GM19023 (cell line): ENCODE measurements around the gene RAPGEF1.

Experiments used
- ATAC-seq: cut with Tn5 transposase; IDR thresholded peaks from one replicate; pipeline ENCODE4 v1.9.1; 2021; ENCODE audit warnings: mild to moderate bottlenecking, moderate library complexity; ENCODE audit not compliant: unreplicated experiment

Gene RAPGEF1

GRCh38 chr9:131748411-131748955 lies 8.6 kb upstream of the RAPGEF1 start:
- no peak for ATAC-seq

GRCh38 chr9:131747352-131747751 lies 7.5 kb upstream of the RAPGEF1 start:
- no peak for ATAC-seq

- ATAC-seq: no peak
These were observed 5.7 kb upstream of the RAPGEF1 start for GRCh38 chr9:131745610-131746009.

GRCh38 chr9:131744720-131745201 lies 4.9 kb upstream of the RAPGEF1 start:
- no peak for ATAC-seq

- ATAC-seq: no peak
These were observed 4.4 kb upstream of the RAPGEF1 start for GRCh38 chr9:131744171-131744719.

- ATAC-seq: no peak
These were observed 3.6 kb upstream of the RAPGEF1 start for GRCh38 chr9:131743501-131743900.

GRCh38 chr9:131743096-131743495 lies 3.2 kb upstream of the RAPGEF1 start:
- ATAC-seq: no peak

GRCh38 chr9:131740898-131741297 lies 1.0 kb upstream of the RAPGEF1 start:
- ATAC-seq: no peak

- peak; percentile 36 for ATAC-seq
These were observed 530 bp downstream of the RAPGEF1 start for GRCh38 chr9:131739133-131739958.

- ATAC-seq: no peak
These were observed 1.4 kb downstream of the RAPGEF1 start for GRCh38 chr9:131738293-131739132.

GRCh38 chr9:131737426-131737825 lies 2.5 kb downstream of the RAPGEF1 start:
- ATAC-seq: no peak

GRCh38 chr9:131736431-131736830 lies 3.4 kb downstream of the RAPGEF1 start:
- ATAC-seq: no peak

- no peak for ATAC-seq
These were observed 4.4 kb downstream of the RAPGEF1 start for GRCh38 chr9:131735238-131736128.

GRCh38 chr9:131734781-131735180 lies 5.1 kb downstream of the RAPGEF1 start:
- no peak for ATAC-seq

- no peak for ATAC-seq
These were observed 5.7 kb downstream of the RAPGEF1 start for GRCh38 chr9:131734165-131734610.

GRCh38 chr9:131733541-131734061 lies 6.3 kb downstream of the RAPGEF1 start:
- ATAC-seq: no peak

GRCh38 chr9:131732636-131733289 lies 7.1 kb downstream of the RAPGEF1 start:
- ATAC-seq: no peak

GRCh38 chr9:131732061-131732526 lies 7.8 kb downstream of the RAPGEF1 start:
- ATAC-seq: no peak

GRCh38 chr9:131731644-131732043 lies 8.2 kb downstream of the RAPGEF1 start:
- no peak for ATAC-seq
